ENCODE measurements around the gene RTP3.
"Not testable (repeated sequence)": the region's sequence is repeated elsewhere in the genome, so short reads cannot be mapped to it uniquely, and the experiment has no call there.

RTP3 gene

DNA sequence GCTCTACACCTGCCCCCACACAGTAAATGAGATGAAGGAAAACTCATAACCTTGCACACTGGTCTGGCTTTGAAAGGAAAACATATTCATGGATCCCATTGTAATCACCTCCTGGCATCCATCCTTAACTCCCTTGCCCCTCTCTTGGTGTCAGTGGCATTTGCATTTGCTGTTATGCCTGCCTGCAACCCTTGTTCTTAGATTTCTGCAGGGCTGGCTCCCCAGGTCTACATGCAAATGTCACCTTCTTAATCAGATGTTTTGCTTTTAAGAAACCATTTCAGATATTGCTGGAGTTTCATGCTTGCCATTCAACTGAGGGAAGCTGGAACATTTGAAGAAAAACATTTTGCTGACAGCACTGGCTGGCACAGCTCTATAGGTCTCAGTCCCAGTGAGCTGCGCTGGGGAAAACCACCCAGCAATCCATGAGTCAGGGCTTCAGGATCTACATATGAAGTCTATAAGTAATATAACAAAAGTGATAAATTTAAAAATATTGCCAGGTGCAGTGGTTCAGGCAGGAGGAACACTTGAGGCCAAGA is 49.2 kb downstream of the RTP3 start:
- TF ChIP-seq, protein P1, sequence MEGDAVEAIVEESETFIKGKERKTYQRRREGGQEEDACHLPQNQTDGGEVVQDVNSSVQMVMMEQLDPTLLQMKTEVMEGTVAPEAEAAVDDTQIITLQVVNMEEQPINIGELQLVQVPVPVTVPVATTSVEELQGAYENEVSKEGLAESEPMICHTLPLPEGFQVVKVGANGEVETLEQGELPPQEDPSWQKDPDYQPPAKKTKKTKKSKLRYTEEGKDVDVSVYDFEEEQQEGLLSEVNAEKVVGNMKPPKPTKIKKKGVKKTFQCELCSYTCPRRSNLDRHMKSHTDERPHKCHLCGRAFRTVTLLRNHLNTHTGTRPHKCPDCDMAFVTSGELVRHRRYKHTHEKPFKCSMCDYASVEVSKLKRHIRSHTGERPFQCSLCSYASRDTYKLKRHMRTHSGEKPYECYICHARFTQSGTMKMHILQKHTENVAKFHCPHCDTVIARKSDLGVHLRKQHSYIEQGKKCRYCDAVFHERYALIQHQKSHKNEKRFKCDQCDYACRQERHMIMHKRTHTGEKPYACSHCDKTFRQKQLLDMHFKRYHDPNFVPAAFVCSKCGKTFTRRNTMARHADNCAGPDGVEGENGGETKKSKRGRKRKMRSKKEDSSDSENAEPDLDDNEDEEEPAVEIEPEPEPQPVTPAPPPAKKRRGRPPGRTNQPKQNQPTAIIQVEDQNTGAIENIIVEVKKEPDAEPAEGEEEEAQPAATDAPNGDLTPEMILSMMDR (IDR thresholded peaks at IDR 0.05; ENCODE audit: low read depth, low read length, missing control alignments), result no peak
- in situ Hi-C loops (cut with HindIII; ENCODE audit: low sequenced_read_pairs), result no loop called here
- DNase-seq (ENCODE audit: low read depth), result no peak

DNA sequence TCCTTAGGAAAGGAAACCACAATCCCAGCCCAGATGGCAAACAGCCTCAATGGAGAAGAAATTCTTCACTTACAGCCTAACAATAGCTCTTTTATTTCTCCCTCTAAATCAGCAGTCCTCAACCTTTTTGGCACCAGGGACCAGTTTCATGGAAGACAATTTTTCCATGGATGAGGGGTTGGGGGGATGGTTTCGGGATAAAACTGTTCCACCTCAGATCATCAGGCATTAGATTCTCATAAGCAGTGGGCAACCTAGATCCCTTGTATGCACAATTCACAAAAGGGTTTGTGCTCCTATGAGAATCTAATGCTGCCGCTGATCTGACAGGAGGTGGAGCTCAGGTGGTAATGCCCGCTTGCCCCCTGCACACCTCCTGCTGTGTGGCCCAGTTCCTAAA is 50.8 kb downstream of the RTP3 start:
- in situ Hi-C loops (cut with HindIII; ENCODE audit: low sequenced_read_pairs); H3K4me3 ChIP-seq (ENCODE audit: low read depth, low read length); DNase-seq (ENCODE audit: low read depth): not testable (repeated sequence)

More for the DNA sequence above, 49.2 kb downstream of the RTP3 start:
- no peak overlapping the region for H3K4me3 ChIP-seq (ENCODE audit: low read depth, low read length)

GRCh38 chr3:46549408-46549904 is 51.7 kb downstream of the RTP3 start:
- DNase-seq (ENCODE audit: low read depth), result no peak
- H3K4me3 ChIP-seq (ENCODE audit: low read depth, low read length), result no peak overlapping the region
- in situ Hi-C loops (cut with HindIII; ENCODE audit: low sequenced_read_pairs), result no loop called here
- TF ChIP-seq, protein P1 (IDR thresholded peaks at IDR 0.05; ENCODE audit: low read depth, low read length, missing control alignments), result no peak

DNA sequence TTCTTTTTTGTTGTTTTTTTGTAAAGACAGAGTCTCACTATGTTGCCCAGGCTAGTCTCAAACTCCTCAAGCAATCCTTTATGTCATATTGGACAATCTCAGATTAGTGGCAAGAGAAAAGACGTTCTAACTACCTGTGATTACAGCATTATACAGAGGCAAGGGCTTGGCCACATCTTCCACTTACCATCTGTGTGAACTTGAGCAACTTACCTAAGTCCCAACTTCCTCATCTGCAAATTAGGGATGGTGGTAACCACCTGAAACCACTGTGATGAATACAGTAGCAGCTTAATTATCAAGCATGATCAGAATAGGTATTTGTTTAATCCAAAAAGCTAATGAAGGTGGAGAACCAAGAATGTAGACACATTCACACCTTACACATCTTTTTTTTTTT is 52.2 kb downstream of the RTP3 start:
- TF ChIP-seq, protein P1 (IDR thresholded peaks at IDR 0.05; ENCODE audit: low read depth, low read length, missing control alignments), result no peak
- DNase-seq (ENCODE audit: low read depth), result no peak
- in situ Hi-C loops (cut with HindIII; ENCODE audit: low sequenced_read_pairs), result no loop called here
- no peak overlapping the region for H3K4me3 ChIP-seq (ENCODE audit: low read depth, low read length)

Measured in astrocyte of the cerebellum (primary cell).